ENCODE data around the gene HS3ST6. TPM values are rescaled to one million over a fixed set of nuclear protein-coding genes. Genes with fewer than 3 reads are reported as not detected.
A peak's percentile ranks its signal among the peaks of the same experiment; 100 is the strongest.
"Not testable (repeated sequence)": the region's sequence is repeated elsewhere in the genome, so short reads cannot be mapped to it uniquely, and the experiment has no call there.

The HS3ST6 gene
- total RNA-seq, 2 donors from 2014 or later, result not detected

DNA sequence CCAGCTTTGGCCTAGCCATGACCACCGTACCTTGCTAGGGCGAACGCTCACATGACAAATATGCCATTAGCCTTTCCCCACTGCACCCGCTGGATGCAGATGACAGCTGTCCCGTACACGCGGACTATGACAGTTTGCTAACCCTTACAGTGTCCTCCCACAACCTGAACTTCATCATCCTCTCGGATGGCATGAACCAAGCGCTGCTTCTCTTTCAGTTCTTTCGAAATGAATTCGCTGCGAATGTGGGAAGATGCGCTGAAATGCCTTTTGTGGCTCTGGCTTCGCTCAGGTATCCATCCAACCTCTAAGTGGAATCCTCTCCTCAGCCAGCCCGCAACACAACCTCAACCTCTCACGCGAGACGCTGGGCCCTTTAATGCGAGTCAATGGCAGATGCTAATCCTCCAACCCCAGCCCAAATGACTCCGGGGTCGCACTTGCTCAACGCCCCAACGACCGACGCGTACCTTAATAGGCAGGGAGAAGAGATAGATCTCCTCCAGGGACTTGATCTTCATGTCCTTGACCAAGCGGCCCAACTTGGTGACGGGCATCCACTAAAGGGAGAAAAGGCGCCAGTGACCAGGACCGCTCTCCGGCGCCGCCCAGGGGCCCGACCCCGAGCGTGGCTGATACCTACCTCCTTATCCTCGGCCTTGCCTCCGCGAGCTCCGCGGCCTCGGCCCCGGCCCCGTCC, 45.7 kb upstream of the HS3ST6 start:
- no peaks in the 10 kb centered on the region for H3K27me3 ChIP-seq (replicated peaks; ENCODE audit: insufficient read depth)
- no peak for DNase-seq (ENCODE audit: low spot score)
- TF ChIP-seq, protein P1, sequence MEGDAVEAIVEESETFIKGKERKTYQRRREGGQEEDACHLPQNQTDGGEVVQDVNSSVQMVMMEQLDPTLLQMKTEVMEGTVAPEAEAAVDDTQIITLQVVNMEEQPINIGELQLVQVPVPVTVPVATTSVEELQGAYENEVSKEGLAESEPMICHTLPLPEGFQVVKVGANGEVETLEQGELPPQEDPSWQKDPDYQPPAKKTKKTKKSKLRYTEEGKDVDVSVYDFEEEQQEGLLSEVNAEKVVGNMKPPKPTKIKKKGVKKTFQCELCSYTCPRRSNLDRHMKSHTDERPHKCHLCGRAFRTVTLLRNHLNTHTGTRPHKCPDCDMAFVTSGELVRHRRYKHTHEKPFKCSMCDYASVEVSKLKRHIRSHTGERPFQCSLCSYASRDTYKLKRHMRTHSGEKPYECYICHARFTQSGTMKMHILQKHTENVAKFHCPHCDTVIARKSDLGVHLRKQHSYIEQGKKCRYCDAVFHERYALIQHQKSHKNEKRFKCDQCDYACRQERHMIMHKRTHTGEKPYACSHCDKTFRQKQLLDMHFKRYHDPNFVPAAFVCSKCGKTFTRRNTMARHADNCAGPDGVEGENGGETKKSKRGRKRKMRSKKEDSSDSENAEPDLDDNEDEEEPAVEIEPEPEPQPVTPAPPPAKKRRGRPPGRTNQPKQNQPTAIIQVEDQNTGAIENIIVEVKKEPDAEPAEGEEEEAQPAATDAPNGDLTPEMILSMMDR (IDR thresholded peaks at IDR 0.05), result no peak
- peaks cover 12 to 24% of the 10 kb centered on the region in 2 donors for H3K4me1 ChIP-seq (ENCODE audit: control insufficient read depth in 1 of 2, low read depth in 2 of 2)
- ATAC-seq (ENCODE audit: insufficient number of reproducible peaks, low FRiP score, low read depth), result peak; percentile 5
- peak overlapping the region; percentile 96 to 97 for H3K27ac ChIP-seq
- H3K4me3 ChIP-seq, result peak overlapping the region; percentile 92
- H3K9me3 ChIP-seq, result no peaks in the 10 kb centered on the region
- peaks cover 18% of the 10 kb centered on the region for H3K36me3 ChIP-seq

DNA sequence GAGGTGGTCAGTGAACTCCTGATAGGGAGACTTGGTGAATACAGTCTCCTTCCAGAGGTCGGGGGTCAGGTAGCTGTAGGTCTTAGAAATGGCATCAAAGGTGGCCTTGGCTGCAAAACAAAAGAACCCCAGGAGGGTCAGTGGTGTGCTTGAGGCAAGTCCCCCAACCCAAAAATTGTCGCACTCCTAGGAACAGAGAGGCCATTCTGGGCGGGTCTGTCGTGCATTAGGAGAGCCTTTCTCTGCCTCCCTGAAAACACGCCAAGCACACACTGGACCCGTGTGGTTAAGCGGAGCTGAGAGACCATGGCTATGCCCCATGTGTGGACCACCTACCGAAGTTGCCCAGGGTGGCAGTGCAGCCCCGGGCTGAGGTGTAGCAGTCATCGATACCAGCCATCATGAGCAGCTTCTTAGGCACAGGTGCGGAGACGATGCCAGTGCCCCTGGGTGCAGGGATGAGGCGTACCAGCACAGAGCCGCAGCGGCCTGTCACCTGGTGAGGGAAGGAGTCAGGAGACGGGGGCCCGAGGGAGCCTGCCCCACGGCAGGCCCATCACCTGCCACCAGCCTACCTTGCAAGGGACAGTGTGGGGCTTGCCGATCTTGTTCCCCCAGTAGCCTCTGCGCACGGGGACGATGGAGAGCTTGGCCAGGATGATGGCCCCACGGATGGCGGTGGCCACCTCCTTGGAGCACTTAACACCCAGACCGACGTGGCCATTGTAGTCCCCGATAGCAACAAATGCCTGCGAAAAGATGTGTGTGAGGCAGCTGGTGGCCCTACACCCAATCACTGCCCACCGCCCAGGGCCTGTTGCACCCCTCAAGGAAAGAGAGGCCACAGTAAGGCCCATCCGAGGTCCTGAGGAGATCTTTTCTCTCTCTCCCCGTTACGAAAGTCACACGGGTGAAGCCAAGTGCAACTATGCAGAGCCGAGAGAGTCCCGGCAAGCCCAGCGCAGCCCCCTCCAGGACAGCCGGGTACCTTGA, 44.2 kb upstream of the HS3ST6 start:
- ATAC-seq (ENCODE audit: insufficient number of reproducible peaks, low FRiP score, low read depth); H3K27ac ChIP-seq; DNase-seq (ENCODE audit: low spot score); H3K9me3 ChIP-seq; H3K4me3 ChIP-seq; H3K27me3 ChIP-seq (replicated peaks; ENCODE audit: insufficient read depth): not testable (repeated sequence)
- Histone ChIP-seq H3K36me3 (peaks cover 18% of the 10 kb centered on the region), H3K4me1 (ENCODE audit: control insufficient read depth in 1 of 2, low read depth in 2 of 2) (peaks cover 12 to 27% of the 10 kb centered on the region in 2 donors)

DNA sequence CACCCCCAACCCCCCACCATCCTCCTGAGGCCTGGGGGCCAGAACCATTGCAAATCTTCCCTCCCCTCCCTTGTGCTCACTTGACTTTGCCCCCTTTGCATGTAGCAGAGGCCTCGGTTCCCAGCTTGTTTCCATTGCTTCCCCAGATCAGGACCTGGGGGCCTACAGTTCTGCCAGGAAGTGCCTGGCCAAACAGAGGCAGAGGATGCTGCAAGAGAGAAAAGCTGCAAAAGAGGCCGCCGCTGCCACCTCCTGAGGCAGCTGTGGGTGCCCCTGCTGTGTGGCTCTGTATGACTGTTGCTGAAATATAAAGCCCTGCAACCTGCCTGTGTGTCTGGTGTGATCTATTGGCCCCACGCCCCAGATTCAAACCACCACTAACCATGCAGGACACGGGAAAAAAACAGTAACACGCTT, 43.4 kb upstream of the HS3ST6 start:
- Histone ChIP-seq H3K27me3 (replicated peaks; ENCODE audit: insufficient read depth) (no peaks in the 10 kb centered on the region), H3K36me3 (peaks cover 18% of the 10 kb centered on the region), H3K9me3 (no peaks in the 10 kb centered on the region), H3K4me3 (no peak overlapping the region), H3K4me1 (ENCODE audit: control insufficient read depth in 1 of 2, low read depth in 2 of 2) (peaks cover 12 to 27% of the 10 kb centered on the region in 2 donors), H3K27ac (no peak overlapping the region)
- TF ChIP-seq, protein P1 (IDR thresholded peaks at IDR 0.05), result no peak
- no peak for ATAC-seq (ENCODE audit: insufficient number of reproducible peaks, low FRiP score, low read depth)
- no peak for DNase-seq (ENCODE audit: low spot score)

DNA sequence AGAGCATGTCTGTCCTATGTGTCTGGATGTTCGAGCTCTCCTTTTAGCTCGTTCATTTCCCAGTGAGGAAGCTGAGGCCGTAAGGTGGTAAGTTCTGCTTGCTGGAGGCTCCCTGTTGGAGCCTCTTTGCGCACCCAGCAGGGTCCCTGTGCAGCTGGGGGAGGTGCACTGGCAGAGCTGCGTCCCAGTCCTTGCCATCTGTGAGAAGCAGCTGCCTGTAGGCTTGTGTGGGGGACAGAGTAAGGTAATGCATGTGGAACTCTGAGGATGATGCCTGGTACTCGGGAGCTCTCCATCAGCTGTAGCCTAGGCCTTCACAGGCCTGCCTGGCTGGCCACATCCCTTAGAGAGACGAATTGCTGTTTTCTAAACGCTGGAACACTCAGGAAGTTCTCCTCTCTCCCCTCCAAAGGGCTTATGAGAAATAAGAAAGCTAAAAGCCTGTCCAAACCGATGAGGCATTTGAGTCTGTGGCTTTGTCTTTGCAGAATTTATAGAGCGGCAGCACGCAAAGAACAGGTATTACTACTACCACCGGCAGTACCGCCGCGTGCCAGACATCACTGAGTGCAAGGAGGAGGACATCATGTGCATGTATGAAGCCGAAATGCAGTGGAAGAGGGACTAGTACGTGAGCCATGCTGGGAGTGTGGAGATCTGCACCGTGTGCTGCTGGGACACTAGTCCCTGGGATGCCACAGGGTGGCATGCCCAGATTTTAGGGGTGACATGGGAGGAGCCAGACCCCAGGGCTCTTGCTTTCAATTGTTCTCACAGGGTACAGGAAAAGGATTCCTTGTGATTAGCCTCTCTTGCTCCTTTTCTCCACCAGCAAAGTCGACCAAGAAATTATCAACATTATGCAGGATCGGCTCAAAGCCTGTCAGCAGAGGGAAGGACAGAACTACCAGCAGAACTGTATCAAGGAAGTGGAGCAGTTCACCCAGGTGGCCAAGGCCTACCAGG, 42.7 kb upstream of the HS3ST6 start:
- H3K27ac ChIP-seq, result no peak overlapping the region
- no peak for DNase-seq (ENCODE audit: low spot score)
- TF ChIP-seq, protein P1 (IDR thresholded peaks at IDR 0.05), result no peak
- ATAC-seq (ENCODE audit: insufficient number of reproducible peaks, low FRiP score, low read depth), result no peak
- H3K27me3 ChIP-seq (replicated peaks; ENCODE audit: insufficient read depth), result no peaks in the 10 kb centered on the region
- no peaks in the 10 kb centered on the region for H3K9me3 ChIP-seq
- peaks cover 11 to 27% of the 10 kb centered on the region in 2 donors for H3K4me1 ChIP-seq (ENCODE audit: control insufficient read depth in 1 of 2, low read depth in 2 of 2)
- peaks cover 18% of the 10 kb centered on the region for H3K36me3 ChIP-seq
- H3K4me3 ChIP-seq, result peak overlapping the region; percentile 86
